GM12874 (cell line): ENCODE results near the gene ANK2.

Experiments used
- CTCF ChIP-seq: IDR thresholded peaks from 2 replicates; pipeline ENCODE4 v1.5.1; 2011; ENCODE audit warnings: low read depth, mild to moderate bottlenecking, control low read depth, low read length, moderate library complexity; ENCODE audit not compliant: insufficient read depth

Gene ANK2

GRCh38 chr4:113049421-113050370 lies at the start of gene ANK2:
ANK2 (plus strand) TSS chr4:113049653; CDS start chr4:113049729, 76 bp downstream.
- TF ChIP-seq CTCF = no peak

GRCh38 chr4:113003841-113004240 lies 45.6 kb upstream of the ANK2 start:
- no peak for TF ChIP-seq CTCF

GRCh38 chr4:113004655-113005054 lies 44.8 kb upstream of the ANK2 start:
- no peak for TF ChIP-seq CTCF

GRCh38 chr4:113006632-113007031 lies 42.8 kb upstream of the ANK2 start:
- TF ChIP-seq CTCF = no peak

GRCh38 chr4:113007151-113007550 lies 42.3 kb upstream of the ANK2 start:
- no peak for TF ChIP-seq CTCF

- TF ChIP-seq CTCF = no peak
Measured at GRCh38 chr4:113008135-113008534, 41.3 kb upstream of the ANK2 start.

GRCh38 chr4:113008716-113009115 lies 40.7 kb upstream of the ANK2 start:
- no peak for TF ChIP-seq CTCF
